Neuron (in vitro differentiated cells): ENCODE results near the gene KCNC1.

Source experiments
- H2AFZ ChIP-seq: one replicate; pipeline ENCODE4 v1.6.1; 2013; ENCODE audit warnings: low read depth, mild to moderate bottlenecking, inconsistent platforms, low read length, moderate library complexity
- H3K27me3 ChIP-seq: one replicate; pipeline ENCODE4 v1.6.1; 2013; ENCODE audit warnings: low read length; ENCODE audit not compliant: insufficient read depth
- H3K36me3 ChIP-seq: one replicate; pipeline ENCODE4 v1.6.1; 2013; ENCODE audit warnings: low read length; ENCODE audit not compliant: insufficient read depth
- H3K4me1 ChIP-seq: one replicate; pipeline ENCODE4 v1.6.1; 2013; ENCODE audit warnings: low read length; ENCODE audit not compliant: insufficient read depth
- H3K4me3 ChIP-seq: 2 replicates; pipeline ENCODE4 v1.5.1; 2013; ENCODE audit warnings: mild to moderate bottlenecking, low read length, moderate library complexity
- H3K9me3 ChIP-seq: one replicate; pipeline ENCODE4 v1.6.1; 2013; ENCODE audit warnings: low read length

Gene KCNC1

GRCh38 chr11:17779861-17780594, 45.4 kb downstream of the KCNC1 start:
- no peaks in the 10 kb centered on the region for H3K9me3 ChIP-seq
- no peaks in the 10 kb centered on the region for H3K36me3 ChIP-seq
- H3K4me3 ChIP-seq: no peak overlapping the region
- H3K4me1 ChIP-seq: no peaks in the 10 kb centered on the region
- no peak overlapping the region for H2AFZ ChIP-seq
- no peaks in the 10 kb centered on the region for H3K27me3 ChIP-seq

GRCh38 chr11:17780668-17781067, 46.1 kb downstream of the KCNC1 start:
- no peak overlapping the region for H3K4me3 ChIP-seq
- H3K9me3 ChIP-seq: no peaks in the 10 kb centered on the region
- no peak overlapping the region for H2AFZ ChIP-seq
- H3K27me3 ChIP-seq: no peaks in the 10 kb centered on the region
- H3K36me3 ChIP-seq: no peaks in the 10 kb centered on the region
- H3K4me1 ChIP-seq: no peaks in the 10 kb centered on the region

- no peaks in the 10 kb centered on the region for H3K27me3 ChIP-seq
- no peak overlapping the region for H3K4me3 ChIP-seq
- H3K4me1 ChIP-seq: no peaks in the 10 kb centered on the region
- H3K36me3 ChIP-seq: no peaks in the 10 kb centered on the region
- H3K9me3 ChIP-seq: no peaks in the 10 kb centered on the region
- no peak overlapping the region for H2AFZ ChIP-seq
Observed at GRCh38 chr11:17781221-17781620, 46.6 kb downstream of the KCNC1 start.

GRCh38 chr11:17781626-17782025, 47.0 kb downstream of the KCNC1 start:
- Histone ChIP-seq H2AFZ (no peak overlapping the region), H3K9me3 (no peaks in the 10 kb centered on the region), H3K4me3 (no peak overlapping the region), H3K4me1 (no peaks in the 10 kb centered on the region), H3K36me3 (no peaks in the 10 kb centered on the region), H3K27me3 (no peaks in the 10 kb centered on the region)

GRCh38 chr11:17782145-17782544, 47.6 kb downstream of the KCNC1 start:
- H2AFZ ChIP-seq: no peak overlapping the region
- H3K9me3 ChIP-seq: no peaks in the 10 kb centered on the region
- H3K27me3 ChIP-seq: no peaks in the 10 kb centered on the region
- H3K4me1 ChIP-seq: no peaks in the 10 kb centered on the region
- no peak overlapping the region for H3K4me3 ChIP-seq
- H3K36me3 ChIP-seq: no peaks in the 10 kb centered on the region

GRCh38 chr11:17782603-17783337, 48.2 kb downstream of the KCNC1 start:
- H3K4me1 ChIP-seq: no peaks in the 10 kb centered on the region
- no peaks in the 10 kb centered on the region for H3K36me3 ChIP-seq

GRCh38 chr11:17783878-17784277, 49.3 kb downstream of the KCNC1 start:
- Histone ChIP-seq H3K27me3 (no peaks in the 10 kb centered on the region), H2AFZ (no peak overlapping the region), H3K36me3 (no peaks in the 10 kb centered on the region), H3K4me3 (no peak overlapping the region), H3K4me1 (no peaks in the 10 kb centered on the region), H3K9me3 (no peaks in the 10 kb centered on the region)

More at GRCh38 chr11:17782603-17783337, 48.2 kb downstream of the KCNC1 start:
- Histone ChIP-seq H3K4me3 (no peak overlapping the region), H3K27me3 (no peaks in the 10 kb centered on the region), H3K9me3 (no peaks in the 10 kb centered on the region), H2AFZ (no peak overlapping the region)

- H3K4me3 ChIP-seq: no peak overlapping the region
- no peaks in the 10 kb centered on the region for H3K27me3 ChIP-seq
- no peak overlapping the region for H2AFZ ChIP-seq
- H3K4me1 ChIP-seq: no peaks in the 10 kb centered on the region
- no peaks in the 10 kb centered on the region for H3K9me3 ChIP-seq
- no peaks in the 10 kb centered on the region for H3K36me3 ChIP-seq
Observed at GRCh38 chr11:17786824-17787525, 52.4 kb downstream of the KCNC1 start.

GRCh38 chr11:17788084-17788483, 53.5 kb downstream of the KCNC1 start:
- Histone ChIP-seq H3K36me3 (no peaks in the 10 kb centered on the region), H3K9me3 (no peaks in the 10 kb centered on the region), H3K4me1 (no peaks in the 10 kb centered on the region), H3K27me3 (no peaks in the 10 kb centered on the region), H2AFZ (no peak overlapping the region), H3K4me3 (no peak overlapping the region)

GRCh38 chr11:17790453-17790852, 55.9 kb downstream of the KCNC1 start:
- H2AFZ ChIP-seq: no peak overlapping the region
- no peaks in the 10 kb centered on the region for H3K4me1 ChIP-seq
- H3K36me3 ChIP-seq: no peaks in the 10 kb centered on the region
- no peaks in the 10 kb centered on the region for H3K27me3 ChIP-seq
- no peak overlapping the region for H3K4me3 ChIP-seq
- H3K9me3 ChIP-seq: no peaks in the 10 kb centered on the region

GRCh38 chr11:17791144-17791543, 56.6 kb downstream of the KCNC1 start:
- Histone ChIP-seq H3K36me3 (no peaks in the 10 kb centered on the region), H3K27me3 (no peaks in the 10 kb centered on the region), H2AFZ (no peak overlapping the region), H3K4me1 (no peaks in the 10 kb centered on the region), H3K4me3 (no peak overlapping the region), H3K9me3 (no peaks in the 10 kb centered on the region)

- Histone ChIP-seq H3K4me3 (no peak overlapping the region), H3K4me1 (no peaks in the 10 kb centered on the region), H3K27me3 (no peaks in the 10 kb centered on the region), H2AFZ (no peak overlapping the region), H3K36me3 (no peaks in the 10 kb centered on the region), H3K9me3 (no peaks in the 10 kb centered on the region)
Observed at GRCh38 chr11:17792161-17792560, 57.6 kb downstream of the KCNC1 start.

GRCh38 chr11:17793642-17794170, 59.1 kb downstream of the KCNC1 start:
- no peak overlapping the region for H3K4me3 ChIP-seq
- H2AFZ ChIP-seq: no peak overlapping the region
- H3K36me3 ChIP-seq: no peaks in the 10 kb centered on the region
- no peaks in the 10 kb centered on the region for H3K27me3 ChIP-seq
- no peaks in the 10 kb centered on the region for H3K4me1 ChIP-seq
- H3K9me3 ChIP-seq: no peaks in the 10 kb centered on the region
